Loucy (cell line): ENCODE measurements around the gene MAP7.

Source experiments
- CTCF ChIP-seq: fragments of 200-600 bp; sonication (generic); conservative IDR thresholded peaks from 2 replicates; pipeline ENCODE4 v1.5.1; 2014; ENCODE audit warnings: mild to moderate bottlenecking, antibody characterized with exemption, low read length
- EZH2phosphoT487 ChIP-seq: fragments of 200-600 bp; IDR thresholded peaks from 2 replicates; pipeline ENCODE4 v1.6.1; 2018; ENCODE audit warnings: antibody characterized with exemption, mild to moderate bottlenecking, moderate library complexity, borderline replicate concordance

GRCh38 chr6:136501514-136501913 lies 48.7 kb downstream of the MAP7 start:
- no peak for TF ChIP-seq CTCF
- no peak for TF ChIP-seq EZH2phosphoT487
